NK-92 treated with Interleukin-12 subunit alpha and Interleukin-12 subunit beta, amount 100 ng/mL, for 24 hours (cell line): ENCODE results near the gene NCKAP5L.
"Not testable (repeated sequence)": the region's sequence is repeated elsewhere in the genome, so short reads cannot be mapped to it uniquely, and the experiment has no call there.

Source experiments
- DNase-seq: peaks from one replicate; lab custom pipeline; 2025; lab: John Stamatoyannopoulos, UW

NCKAP5L gene, protein sequence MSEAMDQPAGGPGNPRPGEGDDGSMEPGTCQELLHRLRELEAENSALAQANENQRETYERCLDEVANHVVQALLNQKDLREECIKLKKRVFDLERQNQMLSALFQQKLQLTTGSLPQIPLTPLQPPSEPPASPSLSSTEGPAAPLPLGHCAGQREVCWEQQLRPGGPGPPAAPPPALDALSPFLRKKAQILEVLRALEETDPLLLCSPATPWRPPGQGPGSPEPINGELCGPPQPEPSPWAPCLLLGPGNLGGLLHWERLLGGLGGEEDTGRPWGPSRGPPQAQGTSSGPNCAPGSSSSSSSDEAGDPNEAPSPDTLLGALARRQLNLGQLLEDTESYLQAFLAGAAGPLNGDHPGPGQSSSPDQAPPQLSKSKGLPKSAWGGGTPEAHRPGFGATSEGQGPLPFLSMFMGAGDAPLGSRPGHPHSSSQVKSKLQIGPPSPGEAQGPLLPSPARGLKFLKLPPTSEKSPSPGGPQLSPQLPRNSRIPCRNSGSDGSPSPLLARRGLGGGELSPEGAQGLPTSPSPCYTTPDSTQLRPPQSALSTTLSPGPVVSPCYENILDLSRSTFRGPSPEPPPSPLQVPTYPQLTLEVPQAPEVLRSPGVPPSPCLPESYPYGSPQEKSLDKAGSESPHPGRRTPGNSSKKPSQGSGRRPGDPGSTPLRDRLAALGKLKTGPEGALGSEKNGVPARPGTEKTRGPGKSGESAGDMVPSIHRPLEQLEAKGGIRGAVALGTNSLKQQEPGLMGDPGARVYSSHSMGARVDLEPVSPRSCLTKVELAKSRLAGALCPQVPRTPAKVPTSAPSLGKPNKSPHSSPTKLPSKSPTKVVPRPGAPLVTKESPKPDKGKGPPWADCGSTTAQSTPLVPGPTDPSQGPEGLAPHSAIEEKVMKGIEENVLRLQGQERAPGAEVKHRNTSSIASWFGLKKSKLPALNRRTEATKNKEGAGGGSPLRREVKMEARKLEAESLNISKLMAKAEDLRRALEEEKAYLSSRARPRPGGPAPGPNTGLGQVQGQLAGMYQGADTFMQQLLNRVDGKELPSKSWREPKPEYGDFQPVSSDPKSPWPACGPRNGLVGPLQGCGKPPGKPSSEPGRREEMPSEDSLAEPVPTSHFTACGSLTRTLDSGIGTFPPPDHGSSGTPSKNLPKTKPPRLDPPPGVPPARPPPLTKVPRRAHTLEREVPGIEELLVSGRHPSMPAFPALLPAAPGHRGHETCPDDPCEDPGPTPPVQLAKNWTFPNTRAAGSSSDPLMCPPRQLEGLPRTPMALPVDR (N-terminal part only)

GRCh38 chr12:49828133-49829091 is at the start of gene NCKAP5L:
Gene NCKAP5L, minus strand, starts transcription at chr12:49828413. Its CDS starts 24,369 bp downstream, at chr12:49804044.
- DNase-seq = peak; percentile 68

GRCh38 chr12:49877066-49877465 is 48.9 kb upstream of the NCKAP5L start:
- DNase-seq = no peak

GRCh38 chr12:49876070-49876469 is 47.9 kb upstream of the NCKAP5L start:
- no peak for DNase-seq

- no peak for DNase-seq
Measured at GRCh38 chr12:49875115-49875720, 47.0 kb upstream of the NCKAP5L start.

DNA sequence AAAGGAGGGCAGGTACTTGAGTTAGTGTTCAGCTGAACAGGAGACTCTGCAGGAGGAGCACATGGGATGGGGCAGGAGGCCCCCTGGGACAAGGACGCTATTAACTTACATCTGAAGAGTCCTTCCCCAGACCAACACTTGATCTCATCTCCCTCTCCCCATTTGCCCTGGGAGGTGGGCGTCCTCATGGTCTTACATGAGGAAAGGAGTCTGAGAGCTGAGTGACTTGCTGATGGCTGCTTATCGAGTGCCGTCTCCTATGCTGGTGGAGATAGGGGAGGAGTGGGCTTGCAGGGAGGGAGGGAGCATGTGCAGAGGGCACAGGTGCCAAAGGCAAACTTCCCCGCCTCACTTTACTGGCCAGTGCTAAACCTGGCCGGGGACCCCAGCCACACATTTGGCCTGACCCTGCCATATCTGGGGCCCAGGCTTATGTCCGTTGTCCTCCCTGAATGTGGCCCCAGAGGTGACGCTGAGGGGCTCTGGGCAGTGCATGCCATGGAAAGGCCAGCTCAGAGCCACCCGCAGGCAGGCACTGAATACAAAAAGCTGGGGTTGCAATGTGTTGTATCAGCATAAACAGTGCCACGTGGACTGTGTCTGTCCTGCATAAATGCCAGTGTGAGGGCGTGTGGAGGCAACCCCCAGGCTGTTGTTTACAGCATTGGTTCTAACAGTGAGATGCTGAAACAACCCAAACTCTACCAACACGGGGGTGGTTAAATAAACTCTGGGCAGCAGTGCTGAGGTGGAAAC is 46.1 kb upstream of the NCKAP5L start:
- no peak for DNase-seq

GRCh38 chr12:49873361-49873934 is 45.2 kb upstream of the NCKAP5L start:
- DNase-seq = no peak

- no peak for DNase-seq
Measured at GRCh38 chr12:49872781-49873181, 44.6 kb upstream of the NCKAP5L start.

GRCh38 chr12:49872381-49872780 is 44.2 kb upstream of the NCKAP5L start:
- DNase-seq = no peak

DNA sequence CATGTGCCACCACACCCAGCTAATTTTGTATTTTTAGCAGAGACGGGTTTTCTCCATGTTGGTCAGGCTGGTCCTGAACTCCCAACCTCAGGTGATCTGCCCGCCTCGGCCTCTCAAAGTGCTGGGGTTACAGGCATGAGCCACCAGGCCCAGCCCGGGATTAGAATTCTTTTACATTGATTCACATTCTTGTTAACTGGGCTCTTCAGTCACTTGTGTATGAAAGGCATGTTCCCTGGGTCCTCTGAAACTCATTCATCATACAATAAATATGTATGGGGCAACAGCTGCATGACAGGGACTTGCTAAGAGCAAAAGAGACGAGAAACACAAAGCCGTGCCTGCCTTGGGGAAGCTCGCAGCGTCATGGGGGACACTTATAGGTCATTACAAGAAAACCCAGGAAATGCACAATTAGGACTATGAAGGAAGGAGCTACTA is 43.6 kb upstream of the NCKAP5L start:
- not testable (repeated sequence) for DNase-seq

- no peak for DNase-seq
Measured at GRCh38 chr12:49871263-49871561, 43.0 kb upstream of the NCKAP5L start.

- DNase-seq = no peak
Measured at GRCh38 chr12:49870501-49871262, 42.5 kb upstream of the NCKAP5L start.

DNA sequence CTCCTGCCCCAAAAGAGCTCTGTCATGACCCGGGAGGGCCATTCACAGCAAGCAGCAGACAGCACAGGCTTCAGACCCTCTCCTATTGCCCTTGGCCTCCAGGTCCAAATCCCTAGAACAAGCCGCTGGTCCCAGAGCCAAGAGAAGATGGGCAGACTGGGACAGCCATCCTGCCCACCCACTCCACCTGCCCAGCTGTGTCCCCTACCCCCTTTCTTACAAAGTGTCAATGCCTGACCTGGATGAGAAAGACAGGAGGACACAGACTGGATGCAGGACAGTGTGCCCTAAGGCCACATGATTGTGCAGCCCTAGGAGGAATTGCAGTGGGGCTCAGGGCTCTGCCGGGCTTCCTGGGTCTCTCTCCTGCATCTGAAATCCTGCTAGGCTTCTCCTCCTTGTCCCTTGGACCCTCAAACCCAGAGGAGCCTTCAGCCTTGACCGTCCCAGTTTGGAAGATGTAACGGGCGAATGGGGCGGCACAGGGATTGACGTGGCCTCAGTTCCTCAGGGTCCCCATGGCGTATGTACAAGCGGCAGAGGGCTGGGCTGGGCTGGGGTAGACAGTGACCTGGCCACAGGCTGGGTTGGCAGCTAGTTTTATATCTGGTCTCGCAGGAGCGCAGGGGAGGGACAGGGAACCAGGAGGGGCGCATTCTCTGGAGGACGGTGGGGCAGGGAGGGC is 41.7 kb upstream of the NCKAP5L start:
- DNase-seq = no peak

DNA sequence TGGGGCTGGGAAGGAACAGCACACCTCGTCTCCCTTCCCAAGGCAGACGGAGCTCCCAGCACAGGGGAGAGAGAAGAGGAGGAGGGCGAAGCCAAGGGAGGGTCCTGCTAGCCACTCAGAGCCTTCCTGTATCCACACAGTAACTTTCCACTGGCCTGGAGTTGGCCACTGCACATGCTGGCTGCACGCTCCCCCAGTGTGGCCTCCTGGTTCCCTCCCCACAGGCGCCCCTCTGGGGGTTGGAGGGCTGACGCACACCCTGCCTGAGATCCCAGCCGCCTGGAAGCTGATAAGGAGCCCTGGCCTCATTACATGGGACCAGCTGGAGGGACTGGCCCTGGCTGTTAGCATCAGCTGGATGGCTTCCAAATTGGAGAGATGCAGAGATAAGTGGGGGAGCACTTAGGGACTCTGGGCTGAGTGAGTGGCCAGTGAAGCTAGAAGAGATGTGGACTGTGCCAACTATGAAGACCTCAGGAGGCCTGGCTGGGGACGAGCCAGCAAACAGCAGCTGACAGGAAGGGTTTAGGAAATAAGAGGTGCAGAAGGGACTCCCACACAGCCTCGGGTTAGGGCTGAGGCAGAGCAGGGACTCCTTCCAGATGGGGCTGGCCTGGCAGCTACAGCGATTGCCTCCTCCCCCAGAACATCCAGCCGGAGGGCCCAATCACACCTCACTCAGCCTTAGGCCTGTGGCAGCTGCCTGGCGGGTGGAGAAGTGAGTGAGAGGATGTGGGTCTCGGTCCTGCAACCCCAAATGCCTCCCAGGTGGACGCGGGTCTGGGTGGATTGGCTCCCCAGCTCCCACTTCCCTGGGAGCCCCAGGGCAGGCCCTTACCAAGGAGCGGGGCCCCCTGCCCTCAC is 41.0 kb upstream of the NCKAP5L start:
- DNase-seq = no peak

DNA sequence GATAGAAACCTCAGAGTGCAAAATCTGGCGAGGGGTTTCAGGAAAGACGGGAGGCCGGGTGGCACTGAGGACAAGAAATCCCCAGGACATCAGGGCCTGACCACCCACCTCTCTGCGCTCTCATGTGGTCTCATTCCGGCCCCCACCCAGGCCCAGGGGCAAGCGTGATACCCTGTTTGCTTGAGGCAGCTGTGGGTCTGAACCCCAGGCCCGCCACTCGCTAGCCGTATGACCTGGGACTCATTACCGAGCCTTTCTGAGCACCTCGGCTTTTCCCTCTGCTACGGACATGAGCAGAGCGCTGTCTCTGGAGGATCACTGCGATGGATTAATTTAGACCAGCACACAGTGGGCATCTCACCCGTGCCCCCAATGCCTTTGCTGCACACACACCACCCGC is 40.2 kb upstream of the NCKAP5L start:
- DNase-seq = no peak

DNA sequence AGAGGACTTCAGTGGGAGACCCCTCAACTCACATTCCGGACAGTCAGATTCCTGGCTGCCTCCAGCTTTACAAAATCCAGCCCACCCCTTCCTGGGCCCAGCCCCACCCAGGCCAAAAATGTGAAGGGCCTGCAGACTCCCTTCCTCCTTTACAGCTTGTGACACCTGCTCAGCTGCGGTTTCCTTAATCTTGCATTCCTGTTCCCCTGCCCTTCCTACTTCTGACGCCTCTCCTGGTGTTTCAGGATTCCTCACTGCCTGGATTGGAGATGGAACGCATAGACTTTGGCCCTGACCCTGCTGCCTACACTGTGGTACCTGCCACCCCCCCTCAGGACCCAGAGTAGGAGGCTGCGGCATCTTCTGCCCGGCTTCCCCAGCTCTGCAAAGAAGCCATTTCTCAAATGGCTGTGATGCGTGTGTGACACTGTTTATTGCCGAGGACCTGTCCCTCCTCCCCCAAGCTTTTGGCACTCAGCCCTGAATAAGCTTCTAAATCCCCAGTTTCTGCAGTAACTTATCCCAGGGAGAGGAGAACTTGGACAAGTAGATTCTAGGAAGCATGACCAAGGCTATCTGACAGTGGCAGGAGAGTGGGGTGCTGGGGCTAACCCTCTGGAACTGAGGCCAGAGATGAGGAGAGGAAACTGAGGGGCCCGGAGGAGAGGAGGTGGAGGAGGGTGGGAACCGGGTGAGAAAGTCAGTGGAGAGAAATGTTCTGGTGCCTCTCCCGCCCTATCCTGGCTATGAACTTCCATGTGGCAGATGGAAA is 39.5 kb upstream of the NCKAP5L start:
- no peak for DNase-seq

DNA sequence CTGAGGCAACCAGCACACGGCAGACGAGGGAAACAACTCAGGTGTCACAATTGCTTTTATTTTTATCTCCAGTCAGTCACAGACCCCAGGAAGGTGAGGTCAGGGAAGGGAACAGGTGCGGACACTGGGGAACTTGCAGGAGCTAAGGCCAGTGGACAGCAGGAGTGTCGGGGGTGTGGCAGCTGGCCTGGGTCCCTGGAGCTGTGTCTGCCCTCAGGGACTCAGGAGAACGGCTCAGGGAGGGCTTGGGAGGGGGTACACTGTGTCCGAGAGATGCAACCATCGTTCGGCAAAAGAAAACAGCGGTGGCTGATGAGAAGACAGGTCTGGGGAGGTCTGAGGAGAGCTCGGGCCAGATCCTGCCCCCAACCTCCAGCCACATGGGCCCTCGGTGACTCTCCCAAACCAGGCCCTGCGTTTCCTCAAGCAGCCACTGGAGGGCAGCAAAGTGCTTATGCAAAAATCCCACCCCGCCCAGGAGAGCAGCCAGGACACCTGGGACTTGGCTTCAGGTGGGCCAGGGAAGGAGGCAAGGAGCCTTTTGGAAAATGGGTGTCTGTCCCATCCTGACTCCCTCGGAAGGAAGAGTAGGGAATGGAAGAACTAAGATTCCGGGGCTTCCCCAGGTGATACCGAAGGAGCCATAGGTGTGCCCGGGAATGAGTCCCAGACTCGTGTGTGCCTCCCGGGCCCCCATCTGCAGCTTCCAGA is 38.8 kb upstream of the NCKAP5L start:
- DNase-seq = peak; percentile 7
